HG03460 (cell line): Measurements from ENCODE around the gene EYS.
"Not testable (repeated sequence)": the region's sequence is repeated elsewhere in the genome, so short reads cannot be mapped to it uniquely, and the experiment has no call there.

Experiments
- ATAC-seq: cut with Tn5 transposase; IDR thresholded peaks from one replicate; pipeline ENCODE4 v1.9.1; 2021; ENCODE audit not compliant: unreplicated experiment

EYS gene

GRCh38 chr6:64014595-64014994, 1692.4 kb downstream of the EYS start:
- no peak for ATAC-seq

DNA sequence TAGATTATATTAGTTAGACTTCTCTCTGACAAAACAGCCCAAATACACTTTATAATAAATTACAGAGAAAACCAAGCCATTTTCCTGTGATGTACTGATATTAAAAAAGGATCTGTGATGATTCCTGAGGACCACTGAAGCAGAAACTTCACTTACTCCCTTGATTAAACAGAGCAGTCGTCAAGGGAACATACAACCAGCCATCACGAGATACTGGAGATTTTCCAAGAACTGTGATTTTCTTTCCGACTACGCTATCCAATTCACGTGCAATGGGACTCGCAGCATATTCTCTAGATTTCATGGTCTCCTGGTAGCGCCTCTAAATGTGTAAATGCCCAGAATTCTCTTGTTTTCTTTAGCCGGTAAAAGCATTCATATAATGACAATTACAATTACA, 1694.0 kb downstream of the EYS start:
- no peak for ATAC-seq

DNA sequence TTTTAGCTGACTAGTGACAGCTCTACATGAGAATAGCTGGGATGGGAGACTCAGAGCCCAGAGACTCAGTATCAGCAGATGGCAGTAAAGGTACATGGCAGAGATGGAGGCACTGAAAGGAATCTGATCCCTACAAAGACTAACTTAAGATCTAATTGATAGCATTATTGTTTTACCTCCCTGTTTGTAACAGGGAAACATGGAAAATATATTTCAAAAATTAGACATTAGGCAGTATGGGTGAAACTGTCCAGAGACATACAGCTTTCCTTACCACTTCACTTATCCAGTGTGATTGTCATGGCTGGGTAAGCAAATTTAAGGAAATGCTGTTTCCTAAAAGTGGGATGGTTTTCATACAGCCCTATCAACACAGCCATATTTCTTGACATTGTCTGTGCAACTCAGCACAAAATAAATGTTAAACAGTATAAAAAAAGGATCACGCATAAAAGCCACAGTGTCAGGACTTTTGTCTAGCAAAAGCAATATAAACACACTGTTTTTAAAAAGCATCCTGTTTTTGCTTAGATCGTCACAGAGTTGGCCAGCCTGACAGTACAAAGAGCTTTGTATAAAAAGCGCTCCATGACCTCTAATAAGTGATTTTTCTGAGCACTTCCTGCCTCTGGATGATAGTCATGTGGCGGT, 1694.5 kb downstream of the EYS start:
- ATAC-seq: no peak

GRCh38 chr6:64010666-64011065, 1696.4 kb downstream of the EYS start:
- no peak for ATAC-seq

DNA sequence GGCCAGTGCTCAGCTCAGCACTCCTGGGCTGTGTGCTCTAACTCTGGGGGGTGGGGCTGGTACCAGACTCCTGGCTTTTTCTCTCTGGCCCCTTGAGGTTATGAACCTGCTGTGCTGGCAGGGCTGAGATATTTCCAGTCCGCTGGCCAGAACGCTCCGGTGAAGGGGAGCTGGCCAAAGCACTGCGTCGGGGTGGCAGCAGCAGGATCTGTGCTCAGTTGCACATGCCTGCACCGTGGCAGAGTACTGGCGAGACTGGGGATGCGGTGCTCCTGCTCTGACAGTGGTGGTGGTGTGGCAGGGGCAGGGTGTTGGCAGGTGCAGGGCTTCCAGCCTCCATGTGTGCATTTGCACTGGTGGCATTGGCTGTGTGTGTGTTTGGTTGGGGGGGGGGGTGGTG, 1697.0 kb downstream of the EYS start:
- ATAC-seq: no peak

DNA sequence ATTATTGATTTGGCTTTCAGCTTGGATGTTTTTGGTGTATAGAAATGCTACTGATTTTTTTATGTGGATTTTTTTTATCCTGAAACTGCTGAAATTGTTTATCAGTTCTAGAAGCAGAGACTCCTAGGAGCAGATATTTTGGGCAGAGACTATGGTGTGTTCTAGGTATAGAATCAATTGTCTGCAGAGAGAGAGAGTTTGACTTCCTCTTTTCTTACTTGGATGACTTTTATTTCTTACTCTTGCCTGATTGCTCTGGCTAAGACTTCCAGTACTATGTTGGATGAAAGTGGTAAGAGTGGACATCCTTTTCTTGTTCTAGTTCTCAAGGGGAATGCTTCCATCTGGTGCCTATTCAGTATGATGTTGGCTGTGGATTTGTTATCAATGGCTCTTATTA, 1700.8 kb downstream of the EYS start:
- ATAC-seq: no peak

DNA sequence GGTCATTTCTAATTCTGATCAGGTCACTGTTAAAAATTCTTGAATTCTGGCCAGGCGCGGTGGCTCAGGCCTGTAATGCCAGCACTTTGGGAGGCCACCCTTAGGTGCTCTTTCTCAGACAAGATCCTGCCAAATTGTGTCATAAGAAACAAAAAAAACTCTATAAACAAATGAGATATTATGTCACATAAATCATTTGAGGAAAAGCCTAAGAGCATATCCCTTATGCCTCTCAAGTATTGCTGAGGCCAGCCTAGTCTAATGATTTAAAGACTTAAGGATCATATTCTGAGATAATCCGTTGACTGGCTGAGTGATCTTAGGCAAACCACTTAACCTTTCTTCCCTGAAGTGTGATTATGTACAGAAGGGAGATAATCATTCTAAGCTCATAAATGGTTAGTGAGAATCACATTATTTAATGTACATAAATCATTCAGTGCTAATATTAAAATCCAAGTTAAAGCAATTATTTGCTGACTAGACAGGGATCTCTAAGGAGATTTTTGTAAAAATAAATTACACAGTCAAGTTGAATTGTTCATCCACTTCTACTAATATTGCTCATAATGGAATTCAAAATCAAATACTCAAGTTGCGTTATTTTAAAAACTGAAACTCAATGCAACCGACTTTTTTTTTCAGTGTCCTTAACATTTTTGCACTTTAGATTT, 1706.1 kb downstream of the EYS start:
- no peak for ATAC-seq

DNA sequence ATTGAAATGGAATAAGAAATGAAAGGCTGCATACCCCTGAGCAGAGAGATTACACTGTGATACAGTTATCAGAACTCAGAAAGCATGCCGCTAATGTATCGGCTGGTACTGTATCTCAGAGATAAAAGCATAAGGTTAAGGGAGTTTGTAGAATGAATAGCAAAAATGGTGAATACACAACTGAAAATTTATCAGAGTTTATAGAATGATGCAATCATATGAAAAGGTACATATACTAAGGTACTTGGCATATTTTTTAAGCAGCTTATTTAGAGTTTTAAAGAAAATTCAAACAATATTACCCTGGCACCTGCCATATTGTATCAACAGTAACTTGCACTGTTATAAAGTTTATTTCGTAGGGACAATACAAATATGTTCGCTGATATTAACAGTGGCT, 1707.4 kb downstream of the EYS start:
- ATAC-seq: no peak

- ATAC-seq: no peak
These were observed 1708.0 kb downstream of the EYS start for GRCh38 chr6:63998991-63999390.

DNA sequence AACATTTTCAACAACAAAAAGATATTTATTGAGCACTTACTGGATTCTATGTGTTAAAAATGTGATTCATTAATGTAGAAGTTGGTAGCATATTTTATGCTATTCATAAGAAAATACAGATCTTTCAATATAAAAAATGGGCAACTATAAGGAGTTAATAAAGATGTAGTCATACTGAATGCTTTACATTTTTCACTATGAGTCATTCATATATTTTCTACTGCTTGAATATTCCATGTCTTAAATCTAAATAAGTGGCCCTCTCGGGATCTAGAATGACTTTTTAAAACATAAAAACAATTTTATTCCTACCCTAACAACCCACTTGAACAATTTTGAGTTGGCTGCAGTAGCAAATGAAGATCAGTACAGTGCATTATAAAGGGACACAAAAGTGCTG, 1709.3 kb downstream of the EYS start:
- ATAC-seq: no peak

DNA sequence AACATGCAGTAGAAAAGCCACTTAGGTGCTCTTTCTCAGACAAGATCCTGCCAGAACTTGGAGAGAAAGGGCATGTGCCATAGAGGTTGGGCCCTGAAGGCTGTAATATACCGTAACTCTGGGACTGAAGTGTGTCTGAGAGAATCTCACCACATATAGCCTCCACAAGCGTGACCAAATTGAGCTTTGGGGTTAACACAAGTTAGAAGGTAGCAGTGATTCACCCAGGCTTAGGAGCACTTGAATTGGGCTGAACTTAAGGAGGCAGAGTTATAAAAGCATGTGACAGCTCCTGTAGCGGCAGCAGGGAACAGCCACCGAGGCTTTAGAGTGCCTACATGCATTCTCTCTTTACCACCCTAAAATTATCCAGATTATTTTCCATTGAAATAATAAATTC, 1709.8 kb downstream of the EYS start:
- ATAC-seq: no peak

DNA sequence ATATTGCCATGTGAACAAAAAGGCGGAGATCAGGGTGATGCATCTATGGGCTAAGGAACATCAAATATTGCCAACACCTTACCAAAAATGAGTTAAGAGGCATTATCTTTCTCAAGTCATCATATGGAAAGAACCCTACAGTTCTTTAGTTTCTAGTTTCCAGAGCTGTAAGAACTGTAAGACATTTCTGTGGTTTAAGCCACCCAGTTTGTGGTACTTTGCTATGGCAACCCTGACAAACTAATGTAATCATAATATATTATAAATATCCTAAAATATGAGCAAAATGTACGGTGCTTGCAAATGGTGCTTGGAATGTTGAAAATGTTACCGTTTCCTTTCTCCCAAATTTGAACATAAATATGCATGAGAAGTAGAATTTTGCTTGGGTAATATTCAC, 1721.8 kb downstream of the EYS start:
- ATAC-seq: no peak

GRCh38 chr6:63975699-63976098, 1731.3 kb downstream of the EYS start:
- no peak for ATAC-seq

GRCh38 chr6:63968650-63969049, 1738.4 kb downstream of the EYS start:
- no peak for ATAC-seq

DNA sequence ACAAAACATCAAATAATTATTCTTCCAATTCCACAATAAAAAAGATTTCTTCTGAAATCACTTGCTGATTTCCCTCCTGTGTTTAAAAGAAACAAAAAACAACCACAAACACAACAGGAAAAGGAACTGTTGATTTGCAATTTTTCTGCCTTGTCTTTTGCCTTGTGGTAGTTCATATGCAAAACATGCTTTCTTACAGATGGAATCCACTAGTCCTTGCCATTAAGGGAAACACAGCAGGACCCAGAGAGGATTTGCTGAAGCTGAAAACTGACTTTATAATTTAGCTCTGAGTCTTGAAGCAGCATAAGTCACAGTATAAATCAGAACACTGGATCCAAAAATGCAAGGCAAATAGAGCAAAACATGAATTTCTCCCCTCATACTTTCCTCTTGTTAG, 1742.7 kb downstream of the EYS start:
- ATAC-seq: no peak

DNA sequence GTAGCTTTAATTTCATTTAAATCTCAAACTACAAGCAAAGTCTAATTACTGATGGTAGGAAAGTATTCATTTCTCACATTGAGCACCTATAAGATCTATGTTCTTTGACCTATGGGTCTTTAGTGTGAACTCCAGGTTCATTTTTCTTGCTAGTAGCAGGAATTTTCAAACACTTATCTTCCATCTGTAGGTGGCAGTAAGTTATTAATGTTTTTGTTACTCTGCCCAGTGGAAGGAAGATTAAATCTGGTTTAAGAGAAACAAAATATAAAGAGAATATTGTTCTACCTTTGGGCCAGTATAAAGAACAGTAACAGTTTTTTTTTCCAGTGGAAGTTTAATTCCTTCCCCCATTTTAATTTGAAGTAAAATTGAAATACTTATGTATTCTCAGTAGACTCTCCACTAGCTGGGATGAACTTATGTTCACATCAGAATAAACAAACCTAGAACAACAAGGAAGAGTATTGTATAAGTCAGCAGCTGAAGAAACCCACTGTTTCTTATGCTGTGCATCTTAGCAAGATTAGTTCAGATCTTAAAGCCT, 1743.2 kb downstream of the EYS start:
- ATAC-seq: no peak

- not testable (repeated sequence) for ATAC-seq
These were observed 1753.5 kb downstream of the EYS start for GRCh38 chr6:63953336-63954021.

GRCh38 chr6:63947792-63948529, 1759.1 kb downstream of the EYS start:
- ATAC-seq: no peak

DNA sequence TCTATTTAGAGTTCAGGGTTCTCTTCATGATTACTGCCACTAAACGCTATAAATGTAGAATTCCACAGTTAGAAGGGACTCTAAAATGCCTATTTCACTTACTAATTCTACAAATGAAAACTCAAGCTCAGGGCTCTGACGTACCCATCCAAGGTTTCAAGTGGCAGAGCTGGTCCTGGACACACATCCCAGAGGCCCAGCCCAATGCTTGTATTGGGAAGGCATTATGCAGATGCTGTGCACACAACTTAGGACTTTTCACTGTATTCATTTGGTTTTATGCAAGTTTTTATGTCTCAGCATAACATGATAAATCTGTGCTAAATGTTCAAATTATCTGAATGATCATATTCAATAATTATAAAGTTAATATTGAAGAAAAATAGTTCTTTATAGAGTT, 1761.0 kb downstream of the EYS start:
- no peak for ATAC-seq

DNA sequence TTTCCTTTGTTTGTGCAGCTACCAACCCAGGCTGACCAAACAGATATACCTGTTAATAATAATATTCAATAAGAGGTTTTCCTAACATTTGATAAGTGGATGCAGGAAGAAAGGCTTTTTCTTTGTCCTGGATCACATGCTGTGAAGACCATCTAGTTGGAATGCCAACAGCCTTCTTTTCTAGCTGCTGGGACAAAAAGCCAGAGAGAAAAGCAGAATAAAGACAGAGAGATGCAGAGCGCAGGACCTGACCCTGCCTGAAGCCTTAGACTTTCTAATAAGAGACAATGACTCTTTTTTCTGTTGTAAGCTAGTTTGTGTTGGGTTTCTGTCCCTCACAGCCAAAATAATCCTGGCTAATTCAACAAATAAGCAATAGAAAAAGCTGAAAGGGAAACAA, 1763.2 kb downstream of the EYS start:
- ATAC-seq: no peak

DNA sequence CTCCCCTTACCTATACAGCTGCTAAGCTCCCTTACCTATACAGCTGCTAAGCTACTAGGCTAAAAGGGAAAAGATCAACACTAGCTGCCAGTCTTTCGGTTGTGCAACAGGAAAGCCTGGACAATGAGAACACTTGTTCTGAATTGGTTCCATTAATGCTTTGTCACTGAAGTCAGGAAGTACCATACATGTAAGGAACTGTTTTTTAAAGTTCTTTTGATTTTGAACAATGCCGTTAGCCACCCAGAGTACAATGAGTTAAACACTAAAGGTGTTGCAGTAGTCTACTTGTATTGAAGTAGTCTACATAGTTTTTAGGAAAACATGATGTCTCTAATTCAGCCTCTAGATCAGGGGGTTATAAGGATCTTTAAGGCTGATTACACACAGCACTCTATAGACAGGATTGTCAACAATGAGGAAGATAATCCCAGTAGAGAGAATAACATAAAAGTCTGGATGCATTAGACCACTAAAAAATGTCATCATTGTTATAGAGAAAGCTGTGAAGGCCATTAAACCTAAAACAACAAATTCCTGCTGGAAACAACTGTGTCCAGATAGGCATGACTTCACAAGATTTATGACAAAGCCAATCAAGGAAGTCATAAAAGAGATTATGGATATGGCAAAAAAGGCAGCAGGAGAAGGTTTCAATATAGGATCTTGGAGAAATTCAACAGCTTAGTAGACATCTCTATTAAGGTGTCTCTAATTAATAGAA, 1765.1 kb downstream of the EYS start:
- ATAC-seq: no peak
